Gastroesophageal sphincter (tissue), 3 donors: Measurements from ENCODE around the gene RRAD.

ENCODE experiments used
- POLR2A ChIP-seq, 2 donors: fragments of 450-650 bp; IDR thresholded peaks; one replicate each; pipeline ENCODE4 v1.6.1; 2017; ENCODE audit warnings: antibody characterized with exemption in 2 of 2, mild to moderate bottlenecking in 2 of 2, moderate library complexity in 1 of 2
- POLR2AphosphoS5 ChIP-seq: sonication (generic); formaldehyde crosslinking; IDR thresholded peaks from one replicate; pipeline ENCODE4 v1.6.1; 2017; ENCODE audit warnings: antibody characterized with exemption
- TF ChIP-seq, protein P1 (sequence below), 4 experiments: fragments of 200-600 bp in 2 of 4; fragments of 450-650 bp in 2 of 4; sonication (generic) in 1 of 4; IDR thresholded peaks; one replicate each; pipeline ENCODE4 v1.5.1; 2017 to 2019; ENCODE audit warnings: antibody characterized with exemption in 4 of 4, mild to moderate bottlenecking in 2 of 4, moderate library complexity in 2 of 4

DNA sequence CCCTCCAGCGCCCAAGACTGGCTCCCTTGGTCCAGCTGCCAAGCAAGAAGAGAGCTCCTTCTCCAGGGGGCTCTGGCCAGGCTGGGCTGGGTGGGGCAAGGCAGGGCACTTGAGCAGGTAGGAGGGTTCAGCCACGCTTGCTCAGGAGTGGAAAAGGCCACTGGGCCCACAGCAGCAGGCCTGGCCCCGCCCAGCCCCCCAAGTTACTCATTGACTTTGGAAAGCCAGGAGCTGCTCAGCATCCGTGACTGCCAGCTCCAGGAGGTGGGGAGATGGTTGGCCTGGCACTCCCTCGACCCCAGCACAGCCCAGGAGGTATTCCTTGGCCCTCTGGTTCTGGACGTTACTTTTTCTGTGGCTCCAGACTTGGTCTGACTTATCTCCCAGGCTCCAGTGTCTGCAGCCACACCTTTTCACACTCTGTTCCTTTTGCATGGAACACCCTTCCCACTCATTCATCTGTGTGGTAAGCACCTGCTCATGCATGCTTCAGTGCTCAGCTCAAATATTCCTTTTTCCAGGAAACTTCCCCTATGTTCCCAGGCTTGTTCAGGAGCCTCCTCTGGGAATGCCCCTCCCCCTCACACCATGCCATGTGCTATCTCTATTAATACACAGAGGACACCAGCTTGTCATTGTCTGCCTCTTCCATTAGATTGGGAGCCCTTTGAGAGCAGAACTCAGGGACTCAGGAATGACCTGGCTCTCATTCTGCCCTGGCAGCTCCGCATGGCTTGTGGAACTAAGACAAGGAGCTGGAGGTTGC lies 6.3 kb downstream of the RRAD start, which contains the start of gene CDH16:
- TF ChIP-seq, protein P1, sequence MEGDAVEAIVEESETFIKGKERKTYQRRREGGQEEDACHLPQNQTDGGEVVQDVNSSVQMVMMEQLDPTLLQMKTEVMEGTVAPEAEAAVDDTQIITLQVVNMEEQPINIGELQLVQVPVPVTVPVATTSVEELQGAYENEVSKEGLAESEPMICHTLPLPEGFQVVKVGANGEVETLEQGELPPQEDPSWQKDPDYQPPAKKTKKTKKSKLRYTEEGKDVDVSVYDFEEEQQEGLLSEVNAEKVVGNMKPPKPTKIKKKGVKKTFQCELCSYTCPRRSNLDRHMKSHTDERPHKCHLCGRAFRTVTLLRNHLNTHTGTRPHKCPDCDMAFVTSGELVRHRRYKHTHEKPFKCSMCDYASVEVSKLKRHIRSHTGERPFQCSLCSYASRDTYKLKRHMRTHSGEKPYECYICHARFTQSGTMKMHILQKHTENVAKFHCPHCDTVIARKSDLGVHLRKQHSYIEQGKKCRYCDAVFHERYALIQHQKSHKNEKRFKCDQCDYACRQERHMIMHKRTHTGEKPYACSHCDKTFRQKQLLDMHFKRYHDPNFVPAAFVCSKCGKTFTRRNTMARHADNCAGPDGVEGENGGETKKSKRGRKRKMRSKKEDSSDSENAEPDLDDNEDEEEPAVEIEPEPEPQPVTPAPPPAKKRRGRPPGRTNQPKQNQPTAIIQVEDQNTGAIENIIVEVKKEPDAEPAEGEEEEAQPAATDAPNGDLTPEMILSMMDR (IDR thresholded peaks at IDR 0.05), result no peak
- no peak for TF ChIP-seq POLR2A (IDR thresholded peaks at IDR 0.05)
- no peak for TF ChIP-seq POLR2AphosphoS5
